Inferior parietal cortex (tissue), 1 donor: ENCODE results near the gene KIFC3.
"Not testable (repeated sequence)": the region's sequence is repeated elsewhere in the genome, so short reads cannot be mapped to it uniquely, and the experiment has no call there.

Experiments
- DNase-seq: peaks from one replicate; pipeline ENCODE4 v3.0.0-alpha.2; 2016; ENCODE audit errors: extremely low spot score

The KIFC3 gene

DNA sequence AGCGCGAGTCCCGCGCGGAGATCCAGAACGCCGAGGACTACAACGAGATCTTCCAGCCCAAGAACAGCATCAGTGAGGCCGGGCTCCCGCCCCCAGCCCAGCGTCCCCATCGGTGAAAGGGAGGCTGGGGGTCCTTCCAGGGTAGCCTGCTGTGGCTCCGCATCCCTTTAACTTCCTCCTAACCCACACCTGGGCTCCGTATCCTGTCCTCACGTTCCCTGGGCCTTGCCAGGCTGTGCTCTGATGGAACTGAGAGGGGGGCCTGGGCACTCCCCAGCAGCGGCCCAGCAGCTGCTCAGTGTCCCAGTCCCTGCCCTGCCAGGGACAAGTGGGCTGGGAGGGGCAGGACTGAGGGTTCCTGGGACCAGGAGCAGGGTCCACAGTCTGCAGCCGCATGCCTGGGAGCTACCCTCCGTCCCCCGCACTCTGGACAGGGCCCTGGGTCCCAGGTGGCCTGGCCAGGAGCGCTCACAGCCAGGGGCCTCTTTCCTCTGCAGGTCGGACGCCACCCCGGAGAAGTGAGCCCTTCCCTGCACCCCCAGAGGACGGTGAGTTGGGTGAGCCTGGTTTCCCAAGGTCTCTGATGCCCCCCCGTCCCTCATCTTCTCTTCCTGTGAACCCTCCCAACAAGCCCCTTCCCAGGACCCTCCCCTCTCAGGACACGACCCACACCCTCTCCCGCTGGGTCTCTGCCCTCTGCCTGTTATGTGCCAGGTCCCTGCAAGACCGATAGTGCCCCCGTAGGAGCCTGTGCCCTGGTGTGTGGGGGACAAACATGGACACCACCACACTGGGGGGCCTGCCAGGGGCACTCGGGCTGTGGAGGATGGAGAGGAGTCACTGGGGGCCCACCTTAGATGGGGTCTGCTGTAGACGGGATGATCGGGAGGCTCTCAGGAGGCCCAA, 48.6 kb downstream of the KIFC3 start:
- no peak for DNase-seq

DNA sequence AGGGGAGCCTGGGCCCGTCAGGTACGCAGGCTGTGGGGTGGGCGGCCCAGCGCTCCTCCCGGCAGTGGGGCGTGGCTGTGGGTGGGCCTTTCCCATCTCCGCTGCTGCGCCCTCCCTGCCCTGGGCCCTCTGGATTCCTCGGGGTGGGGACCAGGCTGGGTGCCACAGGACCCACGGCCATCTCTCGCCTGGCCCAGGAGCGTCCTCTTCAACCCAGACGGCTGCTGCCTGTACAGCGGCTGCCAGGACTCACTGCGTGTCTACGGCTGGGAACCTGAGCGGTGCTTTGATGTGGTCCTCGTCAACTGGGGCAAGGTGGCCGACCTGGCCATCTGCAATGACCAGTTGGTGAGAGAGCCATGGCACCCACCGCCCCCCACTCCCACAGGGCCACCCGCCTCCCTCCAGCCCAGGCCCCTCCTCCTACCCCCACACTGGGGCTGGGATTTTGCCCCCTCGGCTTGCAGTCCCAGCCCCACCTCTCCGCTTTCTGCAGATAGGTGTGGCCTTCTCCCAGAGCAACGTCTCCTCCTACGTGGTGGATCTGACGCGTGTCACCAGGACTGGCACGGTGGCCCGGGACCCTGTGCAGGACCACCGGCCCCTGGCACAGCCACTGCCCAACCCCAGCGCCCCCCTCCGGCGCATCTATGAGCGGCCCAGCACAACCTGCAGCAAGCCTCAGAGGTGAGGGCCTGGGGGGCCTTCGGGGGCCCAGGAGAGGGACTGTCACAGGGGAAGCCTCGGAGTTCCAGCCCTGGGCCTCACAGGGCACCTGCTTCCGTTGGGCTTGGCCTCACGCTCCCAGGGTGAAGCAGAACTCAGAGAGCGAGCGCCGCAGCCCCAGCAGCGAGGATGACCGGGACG, 49.5 kb downstream of the KIFC3 start:
- DNase-seq = no peak

- DNase-seq = no peak
Observed at GRCh38 chr16:57752203-57752580, 50.1 kb downstream of the KIFC3 start.

- no peak for DNase-seq
Observed at GRCh38 chr16:57751539-57752202, 50.6 kb downstream of the KIFC3 start.

DNA sequence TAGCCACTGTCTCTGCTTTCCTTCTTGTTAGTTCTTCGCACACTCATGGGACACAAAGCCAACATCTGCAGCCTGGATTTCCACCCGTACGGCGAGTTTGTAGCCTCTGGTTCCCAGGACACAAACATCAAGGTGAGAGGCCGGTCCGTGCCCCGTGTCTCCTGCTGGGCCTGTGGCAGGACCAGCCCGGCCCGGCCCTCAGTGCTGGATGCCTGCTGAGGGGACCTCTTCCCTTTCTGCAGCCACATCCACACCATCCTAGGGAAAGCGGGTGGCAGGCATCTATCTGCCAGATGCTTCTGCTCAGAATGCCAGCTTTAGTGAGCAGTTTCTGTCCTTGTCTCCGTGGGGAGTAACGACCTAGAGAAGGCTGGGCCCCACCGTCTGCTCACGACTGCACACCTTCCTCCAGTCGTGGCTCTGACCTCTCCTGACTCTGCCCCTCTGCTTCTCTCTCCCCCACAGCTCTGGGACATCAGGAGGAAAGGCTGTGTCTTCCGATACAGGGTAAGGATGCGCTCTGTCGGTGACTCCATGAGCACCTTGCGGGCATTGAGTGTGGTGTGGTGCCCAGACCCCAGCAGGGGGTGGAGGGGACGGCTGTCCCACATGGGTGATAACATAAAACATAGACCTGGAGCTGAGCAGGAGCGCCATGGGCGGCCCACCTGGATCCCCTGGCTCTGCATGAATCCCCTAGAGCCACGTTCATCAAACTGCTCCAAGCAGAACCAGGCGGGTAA, 51.3 kb downstream of the KIFC3 start:
- no peak for DNase-seq

DNA sequence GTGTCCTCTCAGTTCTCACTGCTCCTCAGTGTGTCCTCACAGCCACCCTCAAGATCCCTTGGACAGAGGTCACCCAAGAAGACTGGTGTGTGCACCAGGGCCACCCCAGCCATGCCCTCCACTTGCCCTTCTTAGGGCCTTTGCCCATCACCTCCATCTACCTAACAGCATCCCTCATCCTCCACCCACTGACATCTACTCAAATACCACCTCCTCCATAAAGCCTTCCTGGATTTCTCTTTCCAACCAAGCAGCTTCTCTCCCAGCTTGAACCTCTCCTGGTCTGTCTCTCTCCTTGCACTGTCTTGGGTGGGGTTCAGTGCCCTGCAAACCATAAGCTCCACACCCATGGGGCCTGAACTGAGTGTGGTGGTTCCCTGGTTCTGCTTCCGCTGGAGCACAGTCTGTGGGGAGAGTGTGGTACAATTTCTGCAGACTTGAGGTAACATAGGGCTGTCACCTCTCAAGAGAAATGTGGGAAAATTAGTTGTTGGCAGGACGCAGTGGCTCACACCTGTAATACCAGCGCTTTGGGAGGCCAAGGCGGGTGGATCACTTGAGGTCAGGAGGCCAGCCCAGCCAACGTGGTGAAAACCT, 52.3 kb downstream of the KIFC3 start:
- no peak for DNase-seq

GRCh38 chr16:57749101-57749692, 53.1 kb downstream of the KIFC3 start:
- no peak for DNase-seq

- no peak for DNase-seq
Observed at GRCh38 chr16:57748596-57748995, 53.7 kb downstream of the KIFC3 start.

- no peak for DNase-seq
Observed at GRCh38 chr16:57747996-57748395, 54.3 kb downstream of the KIFC3 start.

DNA sequence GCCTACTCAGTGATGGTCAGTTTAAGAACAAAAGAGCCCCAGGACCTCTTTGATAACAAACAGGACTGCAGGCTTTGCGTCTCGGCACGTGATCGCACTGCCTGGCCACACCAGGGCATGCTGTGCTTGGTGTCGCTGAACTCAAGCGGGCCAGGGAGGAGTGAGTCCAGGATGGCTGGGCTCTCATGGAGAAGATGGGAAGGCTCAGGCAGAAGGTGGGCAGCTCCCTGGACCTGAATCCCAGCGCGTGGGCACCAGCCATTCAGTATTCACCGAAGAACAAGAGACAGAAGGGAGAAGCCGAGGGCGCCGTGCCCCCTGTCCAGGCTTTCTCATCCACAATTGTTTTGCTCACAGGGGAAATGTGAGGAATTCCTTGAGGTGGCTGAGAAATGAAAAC, 54.8 kb downstream of the KIFC3 start:
- no peak for DNase-seq

GRCh38 chr16:57747091-57747490, 55.2 kb downstream of the KIFC3 start:
- DNase-seq = no peak

DNA sequence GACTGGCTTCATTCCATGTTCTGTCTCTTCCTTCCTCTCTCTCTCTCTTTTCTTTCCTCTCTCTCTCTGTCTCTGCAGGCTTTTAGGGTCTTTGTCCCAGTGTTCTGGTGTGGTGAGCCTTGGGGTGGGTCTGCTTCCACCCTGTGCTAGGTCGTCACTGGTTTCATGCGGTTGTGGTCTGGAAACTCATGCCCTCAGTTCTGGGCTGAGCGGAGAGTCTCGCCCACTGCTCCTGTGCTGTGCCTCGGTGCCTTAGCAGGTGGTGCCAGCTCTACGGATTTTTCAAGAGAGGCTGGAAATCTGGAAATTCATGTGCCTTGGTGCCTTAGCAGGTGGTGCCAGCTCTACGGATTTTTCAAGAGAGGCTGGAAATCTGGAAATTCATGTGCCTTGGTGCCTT, 56.0 kb downstream of the KIFC3 start:
- DNase-seq = not testable (repeated sequence)

DNA sequence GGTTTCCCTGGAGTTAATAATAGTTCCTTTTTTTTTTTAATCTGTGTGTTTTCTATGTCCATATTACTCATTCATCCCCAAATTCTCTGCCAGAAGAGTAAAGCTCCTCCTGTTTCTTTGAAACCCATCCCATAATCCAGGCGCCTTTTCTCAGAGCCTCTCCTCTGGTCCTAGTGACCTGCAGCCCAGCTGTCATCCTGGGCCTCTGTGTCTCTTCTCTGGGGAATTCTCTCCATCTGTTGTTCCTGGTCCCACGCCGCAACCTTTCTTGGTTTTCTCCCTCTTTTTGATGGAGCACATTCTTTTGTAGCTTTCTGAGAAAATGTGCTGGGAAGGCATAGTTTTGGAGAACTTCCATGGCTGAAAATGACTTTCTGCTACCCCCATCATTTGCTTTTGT, 56.5 kb downstream of the KIFC3 start:
- no peak for DNase-seq

DNA sequence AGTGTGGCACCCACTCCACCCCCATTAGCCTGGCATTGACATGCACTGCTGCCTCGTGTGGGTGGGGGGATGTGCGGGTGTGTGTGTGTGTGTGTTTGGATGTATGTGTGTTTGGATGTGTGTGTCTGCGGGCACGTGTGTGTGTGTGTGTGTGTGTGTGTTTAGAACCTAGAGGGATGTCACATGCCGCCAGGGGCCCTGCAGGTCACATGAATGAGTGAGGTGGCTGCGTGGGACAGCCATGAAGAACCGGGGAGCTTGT, 57.7 kb downstream of the KIFC3 start:
- no peak for DNase-seq

GRCh38 chr16:57743886-57744641, 58.2 kb downstream of the KIFC3 start:
- no peak for DNase-seq

DNA sequence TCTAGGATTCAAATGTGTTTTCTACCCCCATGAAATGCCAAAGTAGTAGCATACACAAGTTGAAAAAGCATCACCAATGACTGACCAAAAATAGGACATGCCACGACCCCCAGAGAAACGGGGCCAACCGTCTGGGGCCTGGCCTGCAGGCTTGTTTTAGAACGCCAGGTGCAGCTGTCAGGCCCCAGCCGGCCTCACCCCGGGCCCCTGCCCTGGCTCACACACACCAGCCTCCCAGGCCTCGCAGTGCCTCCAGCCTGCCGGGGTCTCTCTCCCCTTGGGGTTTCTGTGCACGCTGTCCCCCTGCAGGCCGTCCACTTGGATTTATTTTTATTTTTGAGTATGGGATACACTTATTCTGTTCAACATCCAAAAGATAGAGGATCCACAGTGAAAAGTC, 58.8 kb downstream of the KIFC3 start:
- no peak for DNase-seq

DNA sequence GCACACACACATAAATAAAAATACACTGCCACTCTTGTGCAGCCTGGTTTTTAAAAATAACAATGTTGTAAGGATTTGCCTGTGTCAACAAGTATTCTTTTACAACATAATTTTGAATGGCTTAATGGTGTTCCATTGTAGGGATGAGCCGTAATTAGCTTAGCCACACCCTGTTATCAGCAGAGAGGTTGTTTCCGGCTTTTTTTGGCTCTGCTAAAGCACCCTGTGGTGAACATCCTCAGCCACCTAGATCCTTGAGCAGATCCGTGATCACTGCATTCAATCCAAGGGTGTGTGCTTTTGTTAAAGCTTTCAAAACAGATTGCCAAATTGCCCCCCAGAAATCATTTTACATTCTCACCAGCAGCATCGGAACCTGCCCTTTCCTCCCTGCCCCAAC, 59.7 kb downstream of the KIFC3 start:
- DNase-seq = no peak

DNA sequence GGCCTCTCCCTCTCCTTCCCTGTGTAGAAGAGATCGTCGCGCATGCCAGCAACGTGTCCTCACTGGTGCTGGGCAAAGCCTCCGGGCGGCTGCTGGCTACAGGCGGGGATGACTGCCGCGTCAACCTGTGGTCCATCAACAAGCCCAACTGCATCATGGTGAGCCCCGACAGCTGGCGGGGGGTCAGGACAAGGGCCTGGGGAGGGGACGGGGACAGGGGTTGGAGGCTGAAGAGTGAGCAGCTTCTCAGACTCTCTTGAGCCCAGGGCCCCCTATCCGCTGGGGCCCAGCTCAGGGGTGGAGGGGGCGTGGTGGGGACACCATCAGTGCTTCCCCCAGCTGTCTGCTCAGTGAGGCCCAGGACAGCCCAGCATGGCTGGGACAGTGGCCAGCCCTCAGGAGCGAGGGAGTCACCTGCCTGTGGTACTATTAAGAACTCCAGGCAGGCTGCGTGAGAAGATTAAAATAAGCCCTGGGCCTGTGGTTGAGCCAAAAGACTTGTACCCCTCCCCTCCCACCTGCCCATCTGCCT, 60.6 kb downstream of the KIFC3 start:
- DNase-seq = no peak

- DNase-seq = no peak
Observed at GRCh38 chr16:57740423-57741071, 61.7 kb downstream of the KIFC3 start.
